Erythroblast (primary cell): ENCODE results near the gene SYNJ2.

Experiments used
- GATA1 ChIP-seq: IDR thresholded peaks from 2 replicates; pipeline ENCODE4 v1.6.1; 2011; ENCODE audit warnings: low read depth, mild to moderate bottlenecking, control low read depth, low read length, moderate library complexity
- POLR2A ChIP-seq: IDR thresholded peaks from 2 replicates; pipeline ENCODE4 v1.6.1; 2011; ENCODE audit warnings: mild to moderate bottlenecking, low read length

DNA sequence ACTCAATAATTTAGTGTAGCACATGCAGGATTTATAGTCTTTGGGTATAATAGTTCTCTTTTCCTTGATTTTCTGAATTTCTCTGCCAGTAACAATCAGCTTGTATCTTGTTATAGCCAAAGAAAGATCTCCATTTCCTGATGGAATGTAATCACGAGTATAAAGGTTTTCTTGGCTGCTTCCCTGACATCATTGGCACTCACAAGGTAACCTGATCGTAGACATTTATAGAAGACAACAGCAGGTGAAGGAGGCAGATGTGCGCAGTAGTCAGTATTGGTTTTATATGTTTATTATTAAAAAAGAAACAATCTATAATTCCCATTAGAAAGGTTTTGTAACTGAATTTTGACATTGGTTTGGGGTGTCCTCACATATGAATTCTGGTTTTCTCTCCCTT is 44.3 kb upstream of the SYNJ2 start:
- TF ChIP-seq POLR2A (no peak), GATA1 (no peak)
